ENCODE measurements around the gene RIPOR2. TPM values are rescaled to one million over a fixed set of nuclear protein-coding genes. Genes with fewer than 3 reads are reported as not detected.

Gene RIPOR2
- total RNA-seq, 1 experiment from 2014 or later: not detected

DNA sequence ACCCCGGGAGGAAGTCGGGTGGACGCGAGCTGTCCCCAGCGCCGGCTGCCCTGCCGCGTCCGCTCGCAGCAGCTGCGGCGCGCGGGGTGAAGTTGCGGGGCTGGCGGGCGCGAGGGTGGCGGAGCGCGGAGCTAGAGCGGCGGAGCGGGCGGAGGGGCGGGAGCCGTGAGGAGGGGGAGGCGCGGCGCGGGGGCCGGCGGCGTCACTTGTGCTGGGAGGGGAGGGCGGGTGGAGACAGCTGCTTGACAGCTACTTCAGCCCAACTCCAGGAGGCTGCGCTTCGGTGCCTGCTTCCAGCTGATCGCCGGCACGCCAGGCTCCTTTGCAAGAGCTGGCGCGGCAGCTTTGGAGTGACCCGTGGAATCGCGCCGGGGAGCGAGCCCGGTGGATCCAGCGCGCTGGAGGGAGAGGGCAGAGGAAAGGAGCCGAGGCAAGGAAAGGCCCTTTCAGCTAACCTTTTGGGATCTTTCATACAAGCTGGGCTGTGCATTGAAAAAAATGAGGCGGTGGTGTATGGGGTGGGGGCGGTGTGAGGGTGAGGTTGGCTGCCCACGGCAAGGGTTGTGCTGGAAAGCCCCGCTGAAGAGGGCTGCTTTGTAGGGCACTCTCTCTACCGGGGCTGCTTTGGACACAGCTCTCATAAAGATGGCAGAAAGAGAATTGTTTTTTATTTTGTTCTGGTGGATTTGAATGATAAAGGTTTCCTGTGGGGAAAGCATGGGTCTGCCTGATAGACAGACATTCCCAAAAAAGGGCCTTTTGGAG, 24.6 kb downstream of the RIPOR2 start:
- DNase-seq (ENCODE audit: low spot score): no peak

DNA sequence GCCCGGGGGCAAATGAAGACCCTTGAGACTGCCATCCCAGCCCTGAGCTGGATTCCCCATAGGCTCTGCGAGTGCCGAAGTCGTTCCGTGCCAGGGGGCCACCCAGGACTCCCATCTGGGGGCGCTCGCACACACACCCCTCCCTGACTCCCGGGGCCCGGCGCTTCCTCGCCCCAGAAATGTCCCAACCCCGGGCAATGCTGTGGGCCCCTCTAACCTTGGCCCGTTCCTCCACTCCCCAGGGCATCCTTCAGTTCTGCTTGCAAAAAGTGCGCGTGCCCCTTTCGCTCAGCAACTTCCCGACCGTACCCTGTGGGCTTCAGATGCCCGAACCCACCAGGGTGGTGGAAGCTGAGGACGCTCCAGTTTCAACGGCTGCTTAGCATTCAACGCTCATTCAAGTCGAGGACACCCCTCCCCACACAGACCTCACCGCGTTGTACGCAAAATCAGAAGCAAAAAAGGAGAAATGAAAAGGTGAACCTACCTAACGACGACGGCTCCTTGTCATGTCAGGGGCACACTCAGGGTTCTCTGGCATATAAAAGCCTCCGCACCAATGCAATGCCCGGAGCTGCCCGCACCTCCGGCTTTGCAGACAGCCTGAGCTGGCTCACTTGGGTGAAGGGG, 25.3 kb downstream of the RIPOR2 start:
- in situ Hi-C loops (cut with HindIII; ENCODE audit: low sequenced_read_pairs): no loop called here
- no peak for DNase-seq (ENCODE audit: low spot score)

More for the DNA sequence above, 24.6 kb downstream of the RIPOR2 start:
- in situ Hi-C loops (cut with HindIII; ENCODE audit: low sequenced_read_pairs): no loop called here

DNA sequence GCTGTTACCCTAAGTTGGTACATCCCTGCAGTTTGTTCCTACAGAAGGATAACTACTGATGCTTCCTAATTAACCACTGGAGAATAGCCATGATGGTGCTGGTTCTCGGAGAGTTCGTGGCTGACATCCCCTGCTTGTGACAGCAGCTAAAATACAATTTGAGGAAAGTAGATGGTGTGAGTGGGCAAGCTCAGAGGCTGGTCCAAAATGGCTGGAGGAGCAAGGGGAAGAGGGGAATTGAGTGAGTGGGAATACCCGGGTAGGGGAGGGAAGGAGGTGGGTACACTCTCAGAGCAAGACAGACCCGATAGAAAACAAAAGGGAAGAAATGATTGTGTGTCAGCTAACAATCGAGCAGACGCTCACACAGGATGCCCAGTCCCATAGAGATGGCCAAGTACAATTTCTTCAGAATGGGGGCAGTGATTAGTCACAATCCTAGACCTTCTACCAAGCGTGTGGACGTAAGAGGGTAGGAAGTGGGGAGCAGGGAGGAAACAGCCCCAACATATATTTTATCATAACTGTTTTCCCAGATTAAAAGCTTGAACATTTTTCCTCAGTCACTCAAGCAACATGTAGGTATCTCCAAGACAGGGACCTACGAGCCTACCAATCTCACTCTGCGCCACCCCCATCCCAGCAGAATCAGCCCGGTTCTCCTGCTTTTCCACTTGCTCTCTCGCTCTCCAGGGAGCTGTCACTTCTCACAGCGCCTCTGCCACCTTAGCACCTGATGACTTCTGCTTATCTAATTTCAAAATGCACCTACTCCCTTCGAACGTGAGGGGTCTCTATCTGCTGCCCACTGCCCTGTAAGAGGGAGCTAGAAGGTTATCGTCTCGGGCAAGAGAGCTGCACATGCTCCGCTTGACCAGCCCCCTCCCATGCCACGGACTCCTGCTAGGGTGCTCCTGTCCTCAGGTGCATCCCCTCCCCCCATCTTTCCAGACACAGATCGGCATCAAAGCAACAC, 26.2 kb downstream of the RIPOR2 start:
- DNase-seq (ENCODE audit: low spot score): no peak
- in situ Hi-C loops (cut with HindIII; ENCODE audit: low sequenced_read_pairs): no loop called here

DNA sequence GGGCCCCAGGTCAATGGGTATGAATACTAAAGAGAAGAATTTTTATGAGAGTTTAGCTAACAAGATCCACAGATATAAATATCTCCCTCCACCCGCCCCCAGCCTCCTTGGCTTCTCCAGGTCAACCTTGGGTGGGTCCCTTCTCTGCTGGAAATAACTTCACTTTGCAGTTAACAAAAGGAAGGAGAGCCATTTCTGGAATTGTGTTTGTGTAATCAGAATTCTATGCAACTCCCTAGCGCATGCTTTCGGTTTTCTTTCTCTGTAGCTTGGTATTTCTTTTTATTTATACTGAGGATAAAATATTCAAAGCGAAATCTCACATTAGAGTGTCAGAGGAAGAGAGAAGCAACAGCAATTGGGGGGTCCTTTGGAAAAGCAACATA, 27.1 kb downstream of the RIPOR2 start:
- DNase-seq (ENCODE audit: low spot score): no peak
- in situ Hi-C loops (cut with HindIII; ENCODE audit: low sequenced_read_pairs): no loop called here

DNA sequence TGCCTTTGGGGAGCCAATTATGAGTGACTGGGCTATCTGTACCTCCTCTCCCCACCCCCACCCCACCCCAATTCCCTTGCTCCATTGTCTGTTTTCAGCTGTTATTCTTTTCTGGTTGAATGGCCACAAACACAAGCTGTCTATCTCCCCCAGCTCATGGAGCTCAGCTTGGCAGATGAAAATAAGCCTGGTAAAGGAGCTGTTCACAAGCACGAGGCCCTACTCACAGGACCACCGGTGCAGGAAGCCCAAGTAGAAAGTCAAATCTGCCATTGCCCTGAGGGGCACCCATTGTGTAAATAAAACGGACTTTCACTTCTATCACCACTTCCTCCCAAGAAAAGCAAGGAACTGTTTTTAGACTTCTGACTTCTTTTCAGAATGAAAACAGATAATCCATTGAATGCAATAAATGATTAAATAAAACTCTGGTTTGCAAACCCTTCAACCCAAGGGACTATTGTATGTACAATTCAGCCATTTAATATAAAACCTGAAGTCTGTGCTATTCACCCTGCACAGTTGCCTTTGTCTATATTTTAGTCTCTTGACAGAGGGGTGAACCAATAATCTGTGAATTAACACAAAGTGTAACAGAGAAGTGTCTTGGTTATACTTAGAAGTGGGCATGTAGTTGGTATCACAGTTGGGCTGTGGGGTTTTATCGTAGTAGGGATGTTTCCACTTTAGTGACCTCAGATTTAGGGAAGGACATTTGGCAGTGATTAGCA, 27.7 kb downstream of the RIPOR2 start:
- in situ Hi-C loops (cut with HindIII; ENCODE audit: low sequenced_read_pairs): no loop called here
- DNase-seq (ENCODE audit: low spot score): no peak

DNA sequence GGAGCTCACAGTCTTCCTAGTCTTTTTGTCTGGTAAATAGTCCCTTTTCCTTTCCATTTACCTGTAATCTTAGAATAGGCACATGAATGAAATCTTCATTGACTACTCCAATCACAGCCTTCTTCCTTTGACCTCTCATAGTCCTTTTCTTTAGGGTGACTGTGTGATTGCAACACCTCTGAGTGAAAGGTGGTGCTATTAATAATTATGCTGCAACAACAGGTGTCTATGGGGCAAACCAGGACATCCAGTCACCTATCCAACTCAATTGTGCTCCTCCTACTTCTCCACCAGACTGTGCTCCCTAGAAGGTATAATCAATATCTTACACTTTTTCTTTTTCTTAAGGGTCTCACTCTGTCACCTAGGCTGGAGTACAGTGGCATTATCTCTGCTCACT, 29.4 kb downstream of the RIPOR2 start:
- in situ Hi-C loops (cut with HindIII; ENCODE audit: low sequenced_read_pairs): no loop called here
- DNase-seq (ENCODE audit: low spot score): no peak

DNA sequence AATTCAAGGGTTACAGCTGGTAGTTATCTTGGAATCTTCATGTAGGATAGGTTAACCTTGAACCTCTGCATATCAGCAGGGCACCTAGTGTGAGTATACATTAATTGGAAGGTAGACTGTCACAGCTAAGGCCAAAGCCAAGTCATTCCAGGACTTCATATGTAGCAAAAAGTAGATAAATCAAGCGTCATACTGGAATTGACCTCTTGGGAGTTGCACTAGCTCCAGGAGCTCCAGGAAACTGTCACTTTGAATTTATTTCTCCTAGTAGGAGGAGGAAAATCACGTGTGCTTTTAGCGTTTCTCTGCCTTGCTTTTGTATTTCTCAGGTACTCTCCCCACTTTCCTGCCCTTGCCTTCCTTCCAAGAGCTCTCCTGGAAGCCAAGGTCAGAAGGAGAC, 30.3 kb downstream of the RIPOR2 start:
- no peak for DNase-seq (ENCODE audit: low spot score)
- in situ Hi-C loops (cut with HindIII; ENCODE audit: low sequenced_read_pairs): no loop called here

DNA sequence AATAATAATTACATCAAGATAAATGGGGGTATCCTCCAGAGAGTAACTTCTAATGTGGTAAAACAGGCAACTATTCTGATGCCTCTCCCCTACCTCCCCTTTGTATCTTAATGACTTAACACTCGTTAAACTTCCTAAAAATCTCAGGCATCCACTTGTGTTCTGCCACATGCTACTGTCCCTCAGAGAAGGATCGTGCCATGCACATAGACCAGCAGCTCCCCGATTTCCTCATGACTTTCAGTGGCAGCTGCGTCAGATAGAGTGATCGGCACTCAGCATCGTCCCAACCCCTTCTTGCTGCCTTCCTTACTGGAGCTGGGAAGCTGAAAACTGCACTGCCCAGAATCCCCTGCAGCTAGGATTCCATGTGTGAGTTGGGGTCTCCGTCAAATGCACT, 32.1 kb downstream of the RIPOR2 start:
- in situ Hi-C loops (cut with HindIII; ENCODE audit: low sequenced_read_pairs): no loop called here
- no peak for DNase-seq (ENCODE audit: low spot score)

DNA sequence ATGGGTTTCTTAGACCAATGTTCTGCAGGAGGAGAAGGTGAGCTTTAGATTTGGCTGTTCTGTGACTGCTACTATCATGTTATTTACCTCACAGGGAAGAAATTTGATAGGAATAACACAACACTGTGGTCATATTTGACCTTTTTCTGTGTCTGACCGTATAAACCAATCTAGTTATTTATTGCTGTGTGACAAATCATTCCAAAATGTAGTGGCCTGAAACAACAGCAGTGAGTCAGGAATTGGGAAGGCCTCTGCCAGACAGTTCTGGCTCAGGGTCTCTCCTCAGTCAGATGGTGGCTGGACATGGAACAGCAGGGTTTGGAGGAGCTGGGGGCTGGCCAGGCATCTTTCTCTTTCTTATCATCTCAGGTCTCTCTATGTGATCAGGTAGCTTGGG, 33.0 kb downstream of the RIPOR2 start:
- in situ Hi-C loops (cut with HindIII; ENCODE audit: low sequenced_read_pairs): no loop called here
- no peak for DNase-seq (ENCODE audit: low spot score)

DNA sequence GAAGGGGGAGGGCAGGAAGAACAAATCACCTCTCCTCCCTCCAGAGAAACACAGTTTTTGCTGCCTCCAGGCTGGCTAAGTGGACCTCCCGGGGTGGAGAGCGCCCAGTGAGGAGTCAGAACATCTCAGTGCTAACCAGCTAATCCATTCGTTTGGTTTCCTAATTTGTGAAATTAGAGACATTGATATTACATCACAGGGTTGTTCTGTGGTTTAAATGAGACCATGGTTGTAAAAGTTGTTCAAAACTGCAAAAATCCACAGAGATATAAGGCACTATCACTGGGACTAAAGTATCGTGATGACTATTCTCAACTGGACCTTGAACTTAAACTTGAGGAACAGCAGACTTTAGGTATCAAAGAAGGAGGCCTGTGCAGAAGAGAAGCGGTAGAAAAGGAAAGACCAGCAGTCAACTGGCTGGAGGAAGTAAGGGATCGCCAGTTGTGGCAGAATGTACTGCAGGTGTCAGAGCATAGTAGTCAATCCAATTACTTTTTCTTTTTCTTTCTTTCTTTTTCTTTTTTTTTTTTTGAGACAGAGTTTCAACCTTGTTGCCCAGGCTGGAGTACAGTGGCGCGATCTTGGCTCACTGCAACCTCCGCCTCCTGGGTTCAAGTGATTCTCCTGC, 33.9 kb downstream of the RIPOR2 start:
- DNase-seq (ENCODE audit: low spot score): no peak
- in situ Hi-C loops (cut with HindIII; ENCODE audit: low sequenced_read_pairs): no loop called here

DNA sequence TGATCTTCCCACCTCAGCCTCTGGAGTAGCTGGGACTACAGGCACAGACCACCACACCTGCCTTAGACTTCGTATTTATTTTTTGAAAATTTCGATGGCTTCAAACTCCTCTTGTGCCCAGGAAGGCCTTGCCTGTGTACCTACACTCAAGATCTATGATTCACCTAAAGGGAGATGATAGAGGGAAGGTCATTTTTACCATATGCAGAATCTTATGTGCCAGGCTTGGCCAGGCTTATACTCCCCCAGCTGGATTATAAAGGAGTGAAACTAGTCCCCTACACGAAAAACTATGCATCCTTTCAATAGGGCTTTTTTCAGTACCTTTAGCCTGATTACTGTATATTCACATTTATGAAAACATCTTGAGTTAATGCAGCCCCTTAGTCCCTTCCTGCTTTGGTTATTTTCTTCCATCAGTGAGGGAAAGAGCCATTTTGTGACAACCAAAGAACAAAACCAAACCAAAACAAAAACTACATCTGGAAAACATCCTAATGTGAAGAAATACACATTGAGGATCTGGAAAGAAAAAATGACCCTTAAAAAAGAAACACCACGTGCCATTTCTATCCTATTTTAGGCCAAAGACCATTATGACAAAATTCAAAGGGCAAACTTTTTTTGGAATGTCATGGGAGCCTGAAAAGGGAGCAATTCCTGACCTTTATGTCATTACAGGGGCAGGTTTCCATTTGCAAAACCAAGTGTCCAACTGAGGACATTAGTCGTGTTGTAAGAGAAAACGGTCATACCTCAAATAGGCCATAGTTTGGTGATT, 34.7 kb downstream of the RIPOR2 start:
- no peak for DNase-seq (ENCODE audit: low spot score)
- in situ Hi-C loops (cut with HindIII; ENCODE audit: low sequenced_read_pairs): no loop called here

DNA sequence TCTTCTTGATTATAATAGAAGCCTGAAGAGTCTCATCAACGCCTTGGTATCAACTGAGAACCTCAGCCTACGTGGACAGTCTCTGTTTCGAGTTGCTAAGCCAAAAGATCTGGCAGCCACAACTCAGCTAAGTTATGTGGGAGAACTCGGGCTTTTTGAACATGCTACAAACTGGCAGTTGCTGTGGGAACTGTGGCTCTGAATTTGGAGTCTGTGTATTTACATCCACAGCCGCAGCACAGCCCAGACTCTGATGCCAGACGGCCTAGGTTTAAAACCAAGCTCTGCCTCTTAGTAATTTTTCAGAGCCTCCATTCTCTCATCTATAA, 35.8 kb downstream of the RIPOR2 start:
- in situ Hi-C loops (cut with HindIII; ENCODE audit: low sequenced_read_pairs): no loop called here
- DNase-seq (ENCODE audit: low spot score): no peak

DNA sequence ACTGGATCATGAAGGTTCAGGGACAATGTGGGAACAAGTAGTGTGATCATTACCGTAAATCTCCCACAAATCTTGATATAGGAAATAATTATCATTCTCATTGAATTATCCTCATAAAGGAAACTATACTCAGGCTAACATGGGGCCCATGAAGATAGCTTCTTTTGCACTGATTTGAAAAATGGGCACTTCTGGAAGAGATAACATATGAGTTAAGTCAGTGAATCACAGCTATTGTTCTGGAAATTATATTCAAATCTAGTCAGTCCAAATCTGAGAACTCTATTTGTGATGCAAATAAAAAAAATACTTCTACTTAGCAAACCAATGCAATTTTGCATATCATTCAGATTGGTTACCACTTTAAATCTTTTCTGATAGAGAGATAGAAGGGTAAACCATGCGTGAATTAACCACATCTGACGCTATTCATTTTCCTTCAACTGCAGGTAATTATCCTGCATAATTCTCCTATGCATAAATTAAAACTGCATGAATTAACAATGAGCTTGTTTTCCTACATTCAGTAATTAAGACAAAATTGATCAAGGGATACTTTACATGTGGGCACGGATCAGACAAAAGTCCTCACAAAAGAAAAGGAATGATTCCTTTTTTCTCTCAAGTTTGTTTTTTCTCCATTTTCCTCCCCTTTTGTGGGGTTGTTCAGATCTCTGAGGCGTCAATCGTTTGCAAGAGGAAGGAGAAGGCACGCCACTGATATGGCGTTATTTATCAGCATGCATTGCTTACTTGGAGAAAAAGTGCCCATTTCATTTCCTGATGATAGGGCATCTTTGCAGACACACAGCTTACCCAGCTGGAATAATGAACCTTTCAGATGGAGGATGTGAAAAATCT, 36.4 kb downstream of the RIPOR2 start:
- in situ Hi-C loops (cut with HindIII; ENCODE audit: low sequenced_read_pairs): no loop called here
- no peak for DNase-seq (ENCODE audit: low spot score)

DNA sequence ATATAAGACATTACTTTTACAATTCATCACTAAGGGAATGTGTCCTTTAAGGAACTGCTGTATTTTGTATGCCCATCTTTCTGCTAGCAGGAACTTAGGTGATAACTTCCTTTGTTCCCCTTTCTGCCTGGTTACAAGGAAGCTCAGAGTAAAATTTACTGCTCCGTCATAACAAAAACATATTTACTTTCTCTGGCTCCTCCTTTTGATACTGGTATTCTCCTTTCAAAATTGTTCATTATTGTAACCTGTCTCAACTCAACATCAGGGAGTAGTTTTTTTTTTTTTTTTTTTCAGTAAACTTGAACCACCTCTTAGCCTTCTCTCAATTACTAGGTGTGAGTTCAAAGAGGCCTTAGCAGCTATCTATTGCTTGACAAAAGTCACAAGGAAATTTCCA, 37.1 kb downstream of the RIPOR2 start:
- in situ Hi-C loops (cut with HindIII; ENCODE audit: low sequenced_read_pairs): no loop called here
- DNase-seq (ENCODE audit: low spot score): no peak

DNA sequence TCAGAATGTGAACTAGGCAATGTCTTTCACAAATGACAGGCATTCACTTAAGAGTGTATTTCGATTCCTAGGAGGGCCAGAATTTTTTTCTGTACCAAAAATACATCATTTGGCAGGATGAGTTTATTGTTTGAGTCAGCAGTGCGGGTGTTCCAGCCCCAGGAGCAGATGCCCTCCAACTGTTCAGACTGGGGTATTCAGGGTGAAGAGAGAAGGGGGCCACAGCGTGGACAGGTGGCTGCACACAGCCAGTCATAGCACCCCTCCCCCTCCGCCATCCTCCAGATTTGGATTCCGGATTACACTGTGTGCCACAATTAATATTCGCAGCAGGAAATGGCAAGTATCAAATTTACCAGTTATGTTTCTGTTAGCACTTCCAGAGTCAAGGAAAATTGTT, 38.6 kb downstream of the RIPOR2 start:
- no peak for DNase-seq (ENCODE audit: low spot score)
- in situ Hi-C loops (cut with HindIII; ENCODE audit: low sequenced_read_pairs): no loop called here

DNA sequence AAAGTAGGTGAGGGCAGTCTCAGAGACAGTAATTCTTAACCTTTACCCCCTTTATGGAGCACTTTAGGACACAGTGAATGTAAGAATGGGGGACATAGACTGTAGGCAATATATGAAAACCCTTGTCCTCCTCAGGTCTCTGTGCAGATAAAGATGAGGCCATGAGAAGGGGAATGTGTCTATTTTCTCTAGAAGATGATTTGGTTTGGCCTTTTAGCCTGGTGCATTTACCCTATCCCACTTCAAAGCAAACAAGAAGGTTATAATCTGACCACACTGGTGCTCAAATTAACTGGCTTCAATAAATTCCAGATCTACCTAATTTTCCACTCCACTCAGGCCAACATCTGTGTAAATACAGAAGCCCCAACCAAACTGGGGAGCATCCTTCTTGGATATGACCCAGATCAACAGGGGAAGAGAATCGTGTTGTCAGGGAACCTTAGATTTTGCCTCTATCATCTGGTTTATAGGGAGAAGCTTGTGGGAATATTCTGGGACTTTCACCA, 42.4 kb downstream of the RIPOR2 start:
- in situ Hi-C loops (cut with HindIII; ENCODE audit: low sequenced_read_pairs): no loop called here

DNA sequence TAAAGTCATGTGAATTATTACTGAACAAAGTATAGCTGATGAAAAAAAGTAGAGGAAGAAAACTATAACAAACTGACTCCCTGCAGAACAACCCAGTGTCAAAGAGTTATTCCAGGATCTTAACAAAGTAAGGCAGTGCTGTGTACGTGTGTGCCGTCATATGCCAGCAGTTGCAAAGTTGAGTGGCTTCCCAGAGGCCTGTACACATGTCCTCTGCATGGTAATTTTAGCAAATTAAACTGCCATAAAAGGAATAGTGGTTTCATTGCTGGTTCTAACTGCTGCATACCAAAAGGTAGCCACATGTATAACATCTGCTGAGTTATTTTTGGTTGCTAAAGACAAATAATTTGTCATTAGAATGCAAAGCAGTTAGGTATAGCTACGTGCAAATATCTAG, 44.8 kb downstream of the RIPOR2 start:
- no peak for DNase-seq (ENCODE audit: low spot score)
- in situ Hi-C loops (cut with HindIII; ENCODE audit: low sequenced_read_pairs): no loop called here

More for the DNA sequence above, 42.4 kb downstream of the RIPOR2 start:
- no peak for DNase-seq (ENCODE audit: low spot score)
